ENCODE measurements around the gene MGLL. TPM values are rescaled to one million over a fixed set of nuclear protein-coding genes. Genes with fewer than 3 reads are reported as not detected.

Gene MGLL
- total RNA-seq, 1 experiment from 2014 or later: 6.8 TPM

DNA sequence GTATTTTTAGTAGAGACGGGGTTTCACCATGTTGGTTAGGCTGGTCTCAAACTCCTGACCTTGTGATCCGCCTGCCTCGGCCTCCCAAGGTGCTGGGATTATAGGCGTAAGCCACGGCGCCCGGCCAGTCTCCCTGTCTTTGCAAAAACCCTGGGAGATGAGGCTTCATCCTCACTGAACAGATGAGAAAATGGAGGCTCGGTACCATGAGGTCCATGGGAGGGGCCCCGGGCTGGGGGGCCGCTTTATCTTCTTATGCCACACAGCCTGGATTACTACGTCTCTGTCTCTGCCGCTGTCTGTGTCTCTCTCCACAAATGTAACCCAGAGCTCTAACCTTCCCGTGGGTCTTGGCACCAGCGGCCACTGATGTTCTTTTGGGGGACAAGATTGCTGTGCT is 110.4 kb downstream of the MGLL start:
- ChIA-PET CTCF (no interaction called here), RAD21 (ENCODE audit: low non-redundant PET in 1 of 2, low total read pairs in 2 of 2, uncharacterized antibody in 2 of 2, unreplicated experiment in 2 of 2) (no interaction called here), POLR2A (no interaction called here)
- H3K79me2 ChIP-seq (ENCODE audit: insufficient read depth, low read length): no peaks in the 10 kb centered on the region
- peaks cover 0 to 8% of the 10 kb centered on the region in 2 experiments; a peak in 1 of 4 replicates for H3K4me1 ChIP-seq (ENCODE audit: control insufficient read depth in 1 of 2, insufficient read depth in 2 of 2, low read length in 2 of 2)
- no peak overlapping the region for H3K27ac ChIP-seq (ENCODE audit: low read depth, low read length)
- no peak overlapping the region for H3K4me2 ChIP-seq (ENCODE audit: low read length)
- intact Hi-C loops (cut with micrococcal nuclease): no loop called here
- no peaks in the 10 kb centered on the region for H3K36me3 ChIP-seq (ENCODE audit: control insufficient read depth in 1 of 2, insufficient read depth in 2 of 2, low read length in 2 of 2)
- BruUV-seq (replicated peaks): no TSS peak
- no peak overlapping the region for H3K9ac ChIP-seq (ENCODE audit: low read length)
- H3K9me3 ChIP-seq (ENCODE audit: control insufficient read depth in 1 of 2, insufficient read depth in 1 of 2, low read depth in 1 of 2, low read length in 2 of 2): no peaks in the 10 kb centered on the region
- H2AFZ ChIP-seq (ENCODE audit: low read depth, low read length, poor library complexity, severe bottlenecking): no peak overlapping the region
- no peak for DNase-seq (ENCODE audit: low read depth, low spot score)
- H3K9me2 ChIP-seq (ENCODE audit: insufficient read depth): no peaks in the 10 kb centered on the region
- no peak for ATAC-seq
- H4K20me1 ChIP-seq (ENCODE audit: insufficient read depth): no peaks in the 10 kb centered on the region
- TF ChIP-seq ELF1 (IDR thresholded peaks at IDR 0.05; ENCODE audit: borderline replicate concordance, low read depth) (no peak), RAD21 (IDR thresholded peaks at IDR 0.05; ENCODE audit: low read depth) (no peak), YY1 (IDR thresholded peaks at IDR 0.05; ENCODE audit: extremely low read depth, insufficient replicate concordance, low read depth, low read length) (no peak), SP1 (IDR thresholded peaks at IDR 0.05; ENCODE audit: low read depth) (no peak), CBX3 (IDR thresholded peaks at IDR 0.05; ENCODE audit: low read depth) (no peak), ZBTB33 (IDR thresholded peaks at IDR 0.05; ENCODE audit: extremely low read depth, insufficient replicate concordance, low read length) (no peak), EZH2 (IDR thresholded peaks at IDR 0.05) (no peak), SRF (IDR thresholded peaks at IDR 0.05; ENCODE audit: low read depth) (no peak), JUND (IDR thresholded peaks at IDR 0.05) (no peak), POLR2A (IDR thresholded peaks at IDR 0.05; ENCODE audit: borderline replicate concordance, extremely low read depth, insufficient read depth, insufficient read length) (no peak), EGR1 (IDR thresholded peaks at IDR 0.05; ENCODE audit: low read depth) (no peak)
- TF ChIP-seq, protein P1, sequence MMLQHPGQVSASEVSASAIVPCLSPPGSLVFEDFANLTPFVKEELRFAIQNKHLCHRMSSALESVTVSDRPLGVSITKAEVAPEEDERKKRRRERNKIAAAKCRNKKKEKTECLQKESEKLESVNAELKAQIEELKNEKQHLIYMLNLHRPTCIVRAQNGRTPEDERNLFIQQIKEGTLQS (IDR thresholded peaks at IDR 0.05): no peak
- TF ChIP-seq, protein P2, sequence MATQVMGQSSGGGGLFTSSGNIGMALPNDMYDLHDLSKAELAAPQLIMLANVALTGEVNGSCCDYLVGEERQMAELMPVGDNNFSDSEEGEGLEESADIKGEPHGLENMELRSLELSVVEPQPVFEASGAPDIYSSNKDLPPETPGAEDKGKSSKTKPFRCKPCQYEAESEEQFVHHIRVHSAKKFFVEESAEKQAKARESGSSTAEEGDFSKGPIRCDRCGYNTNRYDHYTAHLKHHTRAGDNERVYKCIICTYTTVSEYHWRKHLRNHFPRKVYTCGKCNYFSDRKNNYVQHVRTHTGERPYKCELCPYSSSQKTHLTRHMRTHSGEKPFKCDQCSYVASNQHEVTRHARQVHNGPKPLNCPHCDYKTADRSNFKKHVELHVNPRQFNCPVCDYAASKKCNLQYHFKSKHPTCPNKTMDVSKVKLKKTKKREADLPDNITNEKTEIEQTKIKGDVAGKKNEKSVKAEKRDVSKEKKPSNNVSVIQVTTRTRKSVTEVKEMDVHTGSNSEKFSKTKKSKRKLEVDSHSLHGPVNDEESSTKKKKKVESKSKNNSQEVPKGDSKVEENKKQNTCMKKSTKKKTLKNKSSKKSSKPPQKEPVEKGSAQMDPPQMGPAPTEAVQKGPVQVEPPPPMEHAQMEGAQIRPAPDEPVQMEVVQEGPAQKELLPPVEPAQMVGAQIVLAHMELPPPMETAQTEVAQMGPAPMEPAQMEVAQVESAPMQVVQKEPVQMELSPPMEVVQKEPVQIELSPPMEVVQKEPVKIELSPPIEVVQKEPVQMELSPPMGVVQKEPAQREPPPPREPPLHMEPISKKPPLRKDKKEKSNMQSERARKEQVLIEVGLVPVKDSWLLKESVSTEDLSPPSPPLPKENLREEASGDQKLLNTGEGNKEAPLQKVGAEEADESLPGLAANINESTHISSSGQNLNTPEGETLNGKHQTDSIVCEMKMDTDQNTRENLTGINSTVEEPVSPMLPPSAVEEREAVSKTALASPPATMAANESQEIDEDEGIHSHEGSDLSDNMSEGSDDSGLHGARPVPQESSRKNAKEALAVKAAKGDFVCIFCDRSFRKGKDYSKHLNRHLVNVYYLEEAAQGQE (IDR thresholded peaks at IDR 0.05; ENCODE audit: low read depth): no peak
- no peaks in the 10 kb centered on the region for H3K27me3 ChIP-seq (ENCODE audit: insufficient read depth, low read length)
- H3K4me3 ChIP-seq (replicated peaks in 1 of 2; ENCODE audit: low read depth in 1 of 2, low read length in 2 of 2): no peak overlapping the region
